Pons (tissue), 1 donor: Measurements from ENCODE around the gene LDLRAD1.
"Not testable (repeated sequence)": the region's sequence is repeated elsewhere in the genome, so short reads cannot be mapped to it uniquely, and the experiment has no call there.

Source experiments
- DNase-seq: peaks from one replicate; pipeline ENCODE4 v3.0.0-alpha.2; 2016; ENCODE audit warnings: low spot score

LDLRAD1 gene, protein sequence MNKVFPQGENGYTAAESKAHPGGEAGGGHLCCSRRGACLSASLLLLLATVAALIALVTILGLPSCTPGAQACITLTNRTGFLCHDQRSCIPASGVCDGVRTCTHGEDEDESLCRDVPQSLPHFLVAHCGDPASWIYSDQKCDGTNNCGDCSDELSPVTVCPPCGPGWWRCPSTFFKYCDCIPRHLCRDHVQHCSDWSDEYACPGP

DNA sequence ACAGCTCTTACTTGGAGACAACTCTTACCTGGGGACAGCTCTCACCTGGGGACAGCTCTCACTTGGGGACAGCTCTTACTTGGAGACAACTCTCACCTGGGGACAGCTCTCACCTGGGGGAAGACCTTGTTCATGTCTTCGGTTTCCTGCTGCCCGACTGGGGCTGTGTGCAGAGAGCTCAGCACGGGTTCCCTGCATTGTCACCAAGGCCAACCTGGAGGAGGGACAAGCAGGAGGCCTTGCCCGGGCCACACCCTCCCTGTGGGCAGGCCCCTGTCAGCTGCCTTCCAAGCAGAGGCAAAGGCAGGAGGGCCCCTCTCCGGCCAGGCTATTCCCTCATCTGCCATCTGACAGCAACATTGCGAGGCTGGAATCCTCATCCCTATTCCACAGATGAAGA, at the start of gene LDLRAD1:
Gene LDLRAD1 (minus strand): TSS at position 208 of the 400 bp plus-strand sequence. CDS start 74 bp downstream, at position 134.
- DNase-seq = no peak

- no peak for DNase-seq
Measured at GRCh38 chr1:54064299-54064698, 46.3 kb upstream of the LDLRAD1 start.

- DNase-seq = no peak
Measured at GRCh38 chr1:54054438-54054749, 36.4 kb upstream of the LDLRAD1 start.

DNA sequence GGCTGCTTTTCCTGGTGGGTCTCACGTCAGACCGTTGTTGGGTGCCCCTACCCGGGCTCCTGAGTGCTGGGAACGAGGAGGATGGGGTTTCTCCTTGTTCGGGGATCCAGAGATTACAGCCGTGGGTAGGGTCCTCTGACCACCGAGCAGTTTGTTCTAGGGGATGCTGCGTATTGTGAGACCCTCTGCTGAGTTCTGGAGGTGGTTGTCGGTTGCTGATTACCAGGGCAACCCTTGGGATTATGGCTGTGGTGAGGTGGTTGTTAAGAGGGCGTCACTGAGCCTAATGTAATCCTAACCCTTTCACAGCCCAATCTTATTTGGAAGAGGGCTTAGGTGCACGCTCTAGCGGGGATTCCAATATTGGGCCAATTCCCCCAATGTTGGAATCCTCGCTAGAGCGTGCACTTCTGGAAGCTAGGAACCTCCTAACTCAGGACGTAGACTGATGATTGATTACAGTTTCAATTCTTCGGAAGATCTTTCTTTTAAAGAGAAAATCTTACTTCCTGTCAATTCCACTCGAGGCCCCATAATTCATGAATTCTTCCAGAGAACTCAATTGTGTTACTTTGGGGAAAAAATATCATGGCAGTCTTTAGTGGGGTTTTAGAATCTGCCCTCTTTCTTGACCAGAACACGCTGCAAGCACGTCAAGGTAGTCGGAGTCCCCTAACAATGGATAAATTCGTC, 35.9 kb upstream of the LDLRAD1 start:
- no peak for DNase-seq

DNA sequence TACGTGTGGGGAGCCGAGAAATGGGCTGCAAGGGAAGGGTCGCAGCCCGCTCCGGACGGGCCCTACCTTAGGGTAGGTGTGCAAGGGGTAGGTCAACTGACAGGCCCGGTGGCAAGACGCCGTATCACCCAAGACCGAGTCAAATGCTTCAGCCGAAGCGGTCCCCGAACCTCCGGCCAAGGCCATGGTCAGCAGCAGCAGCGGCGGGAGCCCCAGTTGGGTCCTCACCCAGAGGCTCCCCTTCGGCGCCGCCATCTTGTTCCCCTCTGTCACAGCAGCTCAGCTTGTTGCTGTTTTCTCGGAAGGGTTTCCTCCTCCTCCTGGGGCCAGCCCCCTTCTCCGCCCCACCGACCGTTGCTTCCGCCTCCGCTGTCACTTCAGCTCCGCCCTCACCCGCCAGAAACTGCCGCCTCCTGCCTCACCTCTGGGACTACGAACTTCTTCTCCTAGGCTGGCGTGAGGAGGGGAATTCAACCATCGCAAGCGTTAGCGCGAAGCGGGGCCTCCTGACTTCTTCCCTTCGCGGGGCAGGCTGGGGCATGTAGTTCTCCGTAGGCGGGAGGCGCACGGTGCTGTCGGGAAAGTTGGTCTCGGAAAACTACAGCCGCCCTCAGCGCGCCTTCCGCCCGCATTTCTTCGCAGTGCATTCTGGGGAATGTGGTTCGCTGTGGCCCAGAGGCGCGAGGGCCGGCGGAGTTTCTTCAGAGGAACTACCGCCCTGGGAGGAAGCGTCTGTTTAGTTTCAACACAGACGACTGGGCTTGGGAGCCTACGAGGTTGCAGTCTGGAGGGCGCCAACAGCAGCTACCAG, 35.2 kb upstream of the LDLRAD1 start, which contains the start of the genes TCEANC2 and TMEM59:
Gene TCEANC2 (plus strand): TSS at position 675 of the 811 bp plus-strand sequence. CDS start 815 bp downstream, outside the sequence.
Gene TMEM59 (minus strand): TSS at position 271 of the 811 bp plus-strand sequence. CDS start 16 bp downstream, at position 255.
- DNase-seq = peak; percentile 99

GRCh38 chr1:54052431-54052933, 34.5 kb upstream of the LDLRAD1 start:
- peak; percentile 59 for DNase-seq

- peak; percentile 33 for DNase-seq
Measured at GRCh38 chr1:54051933-54052430, 34.0 kb upstream of the LDLRAD1 start.

DNA sequence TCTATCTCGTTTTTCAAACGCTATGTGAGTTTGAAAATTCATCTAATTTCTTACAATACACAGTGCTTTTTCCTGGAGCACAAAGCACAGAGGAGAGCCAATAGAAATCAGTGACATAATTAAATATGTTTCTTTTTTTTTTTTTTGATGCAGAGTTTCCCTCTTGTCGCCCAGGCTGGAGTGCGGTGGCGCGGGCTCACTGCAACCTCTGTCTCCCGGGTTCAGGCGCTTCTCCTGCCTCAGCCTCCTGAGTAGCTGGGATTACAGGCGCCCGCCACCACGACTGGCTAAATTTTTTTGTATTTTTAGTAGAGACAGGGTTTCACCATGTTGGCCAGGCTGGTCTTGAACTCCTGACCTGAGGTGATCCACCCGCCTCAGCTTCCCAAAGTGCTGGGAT, 32.4 kb upstream of the LDLRAD1 start:
- DNase-seq = not testable (repeated sequence)

- DNase-seq = no peak
Measured at GRCh38 chr1:54047384-54048305, 29.7 kb upstream of the LDLRAD1 start.

DNA sequence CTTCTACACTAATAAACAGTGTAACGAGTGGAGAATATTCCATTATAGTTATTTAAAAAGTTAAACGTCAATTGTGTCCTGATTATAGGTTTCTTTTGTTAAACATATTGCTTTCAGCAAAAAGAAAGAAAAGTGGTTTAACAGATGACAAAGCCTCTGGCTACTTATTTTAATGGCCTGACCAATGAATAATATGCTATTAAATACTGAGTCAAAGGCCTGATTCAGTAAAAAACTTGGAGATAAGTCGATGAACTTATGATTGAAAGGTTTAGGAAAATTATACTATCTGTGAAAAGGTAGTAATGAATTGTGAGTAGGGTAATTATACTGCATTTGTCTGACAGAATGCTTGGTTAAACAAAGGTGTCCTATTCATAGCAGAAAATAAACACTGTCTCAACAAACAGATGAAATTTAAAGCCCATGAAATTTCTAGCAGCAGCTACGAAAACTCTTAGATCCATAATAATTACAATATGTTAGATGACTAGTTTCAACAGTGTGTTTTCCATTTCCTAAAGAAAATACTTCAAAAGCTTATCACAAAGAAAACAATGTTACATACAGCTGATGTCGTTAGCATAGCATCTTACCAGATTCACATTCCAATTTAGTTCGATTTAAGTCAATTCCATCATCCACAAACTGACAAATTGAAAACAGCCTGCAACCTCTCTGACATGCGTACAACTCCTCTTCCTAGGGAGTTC, 28.8 kb upstream of the LDLRAD1 start:
- peak; percentile 50 for DNase-seq

- DNase-seq = peak; percentile 93
Measured at GRCh38 chr1:54045496-54045895, 27.5 kb upstream of the LDLRAD1 start.

DNA sequence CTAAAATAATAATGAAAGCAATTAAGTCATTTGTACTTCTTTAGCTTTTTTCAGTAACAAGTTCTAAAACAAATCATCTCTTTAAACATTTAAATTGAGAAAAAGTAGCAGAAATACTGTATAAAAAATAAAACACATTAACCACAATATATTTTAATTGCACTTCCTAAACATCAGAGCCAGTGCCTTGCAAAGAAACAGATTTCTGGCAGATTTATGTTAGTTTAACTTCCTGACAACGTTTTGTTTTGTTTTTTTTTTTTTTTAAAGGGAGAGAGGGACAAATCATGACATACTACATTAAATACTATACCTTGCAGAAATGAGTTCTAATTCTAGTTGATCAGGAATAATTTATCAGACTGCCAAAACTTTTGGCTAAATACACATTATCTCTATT, 23.8 kb upstream of the LDLRAD1 start:
- DNase-seq = no peak

DNA sequence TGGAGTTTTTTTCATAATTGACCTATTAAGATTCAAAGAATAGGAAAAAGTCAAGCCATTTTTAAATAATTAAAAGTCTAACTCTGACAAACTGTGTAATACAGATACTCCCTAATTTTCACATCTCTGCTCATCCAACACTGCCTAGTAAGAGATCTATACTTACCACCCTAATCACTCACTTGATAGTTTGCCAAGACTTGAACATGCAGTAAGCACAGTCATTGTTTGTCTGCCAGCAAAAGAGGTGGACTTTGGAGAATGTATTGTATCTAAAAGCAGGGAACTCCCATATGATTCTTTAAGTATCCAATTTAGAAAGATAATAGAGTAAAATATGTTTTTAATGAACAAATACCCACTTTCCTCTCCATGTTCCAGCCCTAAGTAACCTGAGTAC, 19.5 kb upstream of the LDLRAD1 start:
- DNase-seq = no peak

- DNase-seq = peak; percentile 94
Measured at GRCh38 chr1:54028306-54029251, 10.6 kb upstream of the LDLRAD1 start.

DNA sequence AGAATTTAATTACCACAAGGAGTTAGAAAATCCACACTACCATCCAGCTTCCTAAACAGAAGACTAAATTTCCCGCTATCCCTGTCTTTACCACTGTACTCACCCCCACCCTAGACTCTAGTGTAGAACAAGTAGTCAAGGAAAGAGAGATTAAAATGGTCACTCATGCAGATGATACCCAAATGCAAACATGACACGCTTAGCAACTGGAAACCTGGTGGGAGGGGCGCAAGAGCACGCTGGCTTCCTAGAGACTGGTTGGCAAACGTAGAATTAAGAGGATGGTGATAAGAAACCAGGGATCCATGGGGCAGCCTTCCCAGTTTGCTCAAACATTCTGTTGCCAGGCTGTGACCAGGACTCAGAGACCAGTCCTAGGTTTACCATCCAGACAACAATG, 9.9 kb upstream of the LDLRAD1 start:
- DNase-seq = no peak

DNA sequence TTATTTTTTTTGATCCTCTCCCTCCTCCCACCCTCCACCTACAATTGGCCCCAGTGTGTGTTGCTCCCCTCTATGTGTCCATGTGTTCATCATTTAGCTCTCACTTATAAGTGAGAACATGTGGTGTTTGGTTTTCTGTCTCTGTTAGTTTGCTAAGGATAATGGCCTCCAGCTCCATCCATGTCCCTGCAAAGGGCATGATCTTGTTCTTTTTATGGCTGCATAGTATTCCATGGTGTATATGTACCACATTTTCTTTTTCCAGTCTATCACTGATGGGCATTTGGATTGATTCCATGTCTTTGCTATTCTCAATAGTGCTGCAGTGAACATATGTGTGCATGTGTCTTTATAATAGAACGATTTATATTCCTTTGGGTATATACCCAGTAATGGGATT, 6.8 kb upstream of the LDLRAD1 start:
- not testable (repeated sequence) for DNase-seq

- no peak for DNase-seq
Measured at GRCh38 chr1:54024358-54024757, 6.4 kb upstream of the LDLRAD1 start.

DNA sequence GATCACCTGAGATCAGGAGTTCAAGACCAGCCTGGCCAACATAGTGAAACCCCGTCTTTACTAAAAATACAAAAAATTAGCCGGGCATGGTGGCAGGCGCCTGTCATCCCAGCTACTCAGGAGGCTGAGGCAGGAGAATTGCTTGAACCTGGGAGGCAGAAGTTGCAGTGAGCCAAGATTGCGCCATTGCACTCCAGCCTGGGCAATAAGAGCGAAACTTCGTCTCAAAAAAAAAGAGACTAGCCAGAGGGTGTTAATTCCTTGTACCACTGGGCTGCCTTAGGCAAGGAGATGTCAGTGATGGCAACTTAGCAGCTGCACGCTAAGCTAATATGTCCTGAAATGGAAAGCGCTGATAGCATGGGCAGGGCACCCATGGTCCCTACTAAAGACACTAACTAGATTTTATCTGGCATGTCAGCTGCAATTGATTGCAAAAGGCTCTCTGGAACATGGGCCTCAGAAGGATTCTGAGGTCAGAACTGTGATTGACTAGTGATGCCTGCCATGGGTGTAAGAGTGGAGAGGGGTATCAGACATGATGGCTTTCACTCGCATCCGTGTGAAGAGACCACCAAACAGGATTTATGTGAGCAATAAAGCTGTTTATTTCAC, 1.7 kb upstream of the LDLRAD1 start:
- not testable (repeated sequence) for DNase-seq

- DNase-seq = no peak
Measured at GRCh38 chr1:54018635-54019034, 649 bp upstream of the LDLRAD1 start.
